ENCODE results near the gene OPCML.

OPCML gene

DNA sequence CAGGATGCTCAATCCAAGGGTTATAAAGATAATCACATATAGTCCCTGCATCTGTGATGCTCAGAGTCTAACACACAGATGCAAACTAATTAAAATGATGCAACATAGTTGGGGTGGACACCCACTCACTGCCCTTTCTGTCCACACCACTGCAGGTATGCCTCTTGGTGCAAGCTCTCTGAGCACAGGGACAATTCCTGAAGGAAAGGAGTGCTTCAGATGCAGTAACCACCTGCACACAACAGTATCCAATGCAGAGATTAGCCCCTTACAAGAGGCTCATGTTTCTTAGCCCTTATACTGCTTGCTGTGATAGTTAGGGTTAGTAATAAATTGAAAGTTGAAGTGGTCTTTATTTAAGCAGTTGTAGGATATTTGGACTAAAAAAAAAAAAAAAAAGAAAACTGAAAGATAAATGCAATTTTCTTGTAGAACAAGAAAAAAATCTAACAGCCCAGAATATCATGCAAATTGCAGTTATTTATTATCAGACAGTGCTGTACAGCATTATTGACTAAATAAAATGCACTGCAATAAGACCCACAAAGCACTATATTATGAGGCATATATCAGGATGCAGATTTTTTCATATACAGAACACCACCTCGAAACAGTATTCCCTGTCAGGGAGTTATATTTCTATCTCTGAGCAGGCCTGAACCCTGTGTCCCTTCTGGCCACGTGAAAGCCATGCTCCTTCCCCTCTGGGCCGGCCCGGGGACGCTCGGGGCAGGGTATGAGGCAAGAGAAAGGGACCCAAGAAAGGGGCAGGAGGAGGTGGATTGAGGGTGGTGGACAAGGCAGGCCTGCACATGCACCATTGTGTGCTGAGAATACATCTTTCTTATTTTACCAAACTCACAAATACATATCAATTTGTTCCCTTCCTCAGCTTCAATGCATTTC lies 260.2 kb downstream of the OPCML start:
- DNase-seq = no peak

DNA sequence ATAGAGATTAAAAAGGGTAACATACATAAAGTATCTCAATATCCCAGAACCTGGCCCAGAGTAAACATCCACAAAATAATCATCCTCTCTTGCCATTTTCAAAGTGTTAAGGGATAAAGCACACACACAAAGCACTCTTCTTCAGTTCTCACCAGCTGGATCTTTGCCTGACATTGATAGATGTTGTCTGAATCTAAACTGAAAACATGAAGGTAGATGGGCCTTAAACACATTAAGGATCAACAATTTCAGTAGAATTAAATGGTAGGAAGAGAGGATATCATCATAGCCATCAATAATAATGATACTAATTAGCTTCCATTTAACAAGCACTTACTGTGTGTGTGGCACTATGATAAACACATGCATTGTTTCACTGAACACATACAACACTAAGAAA lies 261.1 kb downstream of the OPCML start:
- DNase-seq = no peak

DNA sequence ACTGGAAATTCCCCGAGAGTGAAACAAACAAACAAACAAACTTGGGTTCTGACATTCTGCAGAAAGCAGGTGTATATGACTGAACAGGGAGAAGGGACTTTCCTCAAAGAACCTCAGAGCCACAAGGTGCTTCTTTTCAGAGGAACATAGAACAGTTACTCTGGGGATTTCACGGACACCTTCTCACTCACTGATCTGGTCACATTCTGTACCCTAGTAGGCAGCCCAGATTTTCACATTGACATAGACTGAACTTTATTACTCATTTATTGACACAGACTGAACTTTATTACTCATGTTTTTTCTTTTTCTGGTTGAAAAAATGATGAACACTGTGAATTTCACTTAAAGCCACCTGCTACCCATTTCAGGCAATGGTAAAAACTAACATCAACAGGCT lies 263.0 kb downstream of the OPCML start:
- DNase-seq = no peak

DNA sequence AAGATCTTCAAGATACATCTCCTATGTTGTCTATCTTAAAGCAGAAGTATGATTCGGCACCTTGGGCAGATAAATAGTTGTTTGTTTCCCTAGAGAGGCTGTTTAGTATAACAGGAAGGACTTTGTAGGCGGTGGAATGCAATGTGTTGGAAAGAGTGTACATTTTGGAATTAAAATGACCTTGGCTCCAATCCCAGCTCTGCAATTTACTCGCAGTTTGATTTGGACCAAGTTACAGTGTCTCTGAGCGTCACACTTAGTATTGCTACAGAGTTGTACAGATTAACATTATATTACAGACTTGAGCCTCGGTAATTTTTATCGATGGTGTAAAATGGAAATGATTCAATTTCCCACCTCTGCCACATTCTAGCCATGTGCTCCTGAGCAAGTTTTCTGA lies 265.3 kb downstream of the OPCML start:
- no peak for DNase-seq

DNA sequence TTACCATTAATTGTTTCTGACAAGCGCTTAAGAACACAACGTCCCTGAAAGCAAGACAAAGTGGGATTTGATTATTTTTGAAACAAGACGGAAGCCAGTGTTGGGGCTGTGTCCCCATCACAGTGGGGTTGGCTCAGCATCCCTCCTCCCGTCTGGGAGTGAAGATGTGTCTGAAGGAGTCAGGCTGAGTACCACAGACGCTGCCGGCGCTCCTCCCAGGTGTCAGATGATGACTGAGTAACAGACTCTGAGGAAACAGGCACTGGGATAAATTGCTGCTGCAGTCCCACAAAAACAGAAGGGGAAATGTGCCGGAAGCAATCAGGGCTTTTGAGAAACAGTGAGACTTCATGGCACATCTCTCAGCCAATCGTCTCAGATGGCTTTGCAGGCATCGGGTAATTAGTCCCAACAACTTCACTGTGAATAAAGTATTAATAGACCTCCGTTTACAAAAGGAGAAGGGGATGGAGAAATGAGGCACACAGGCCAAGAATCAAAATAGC lies 266.7 kb downstream of the OPCML start:
- DNase-seq = no peak

DNA sequence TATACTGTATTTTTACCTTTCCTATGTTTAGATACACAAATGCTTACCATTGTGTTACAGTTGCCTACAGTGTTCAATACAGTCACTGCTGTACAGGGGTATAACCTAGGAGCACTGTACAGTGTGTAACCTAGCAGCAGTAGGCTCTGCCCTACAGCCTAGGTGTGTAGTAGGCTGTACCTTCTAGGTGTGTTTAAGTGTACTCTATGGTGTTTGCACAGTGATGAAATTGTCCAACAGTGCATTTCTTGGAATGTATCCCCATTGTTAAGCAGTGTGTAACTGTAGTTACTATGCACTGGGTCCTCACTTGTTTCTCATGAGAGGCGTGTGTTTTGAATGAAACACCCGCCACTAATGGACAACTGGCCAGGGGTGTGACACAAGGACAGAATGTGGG lies 269.0 kb downstream of the OPCML start:
- DNase-seq = no peak

DNA sequence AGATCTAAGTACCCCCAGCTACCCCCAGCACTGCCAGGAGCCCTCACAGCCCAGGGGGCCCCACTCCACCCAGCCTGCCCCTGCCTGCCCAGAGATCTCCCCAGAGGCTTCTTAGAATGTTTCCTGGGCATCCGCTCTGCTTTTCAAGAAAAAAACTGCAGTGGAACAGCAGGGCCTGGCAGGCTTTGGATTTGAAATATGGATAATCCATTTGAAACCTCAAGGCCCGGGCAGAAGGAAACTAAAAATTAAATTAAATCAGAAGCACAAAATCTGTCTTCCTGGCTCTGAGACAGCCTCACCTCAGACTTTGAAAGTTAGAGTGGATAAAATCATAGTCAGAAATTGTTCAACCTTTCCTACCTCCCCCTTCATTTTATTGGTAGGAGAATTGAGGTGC lies 273.6 kb downstream of the OPCML start:
- no peak for DNase-seq

DNA sequence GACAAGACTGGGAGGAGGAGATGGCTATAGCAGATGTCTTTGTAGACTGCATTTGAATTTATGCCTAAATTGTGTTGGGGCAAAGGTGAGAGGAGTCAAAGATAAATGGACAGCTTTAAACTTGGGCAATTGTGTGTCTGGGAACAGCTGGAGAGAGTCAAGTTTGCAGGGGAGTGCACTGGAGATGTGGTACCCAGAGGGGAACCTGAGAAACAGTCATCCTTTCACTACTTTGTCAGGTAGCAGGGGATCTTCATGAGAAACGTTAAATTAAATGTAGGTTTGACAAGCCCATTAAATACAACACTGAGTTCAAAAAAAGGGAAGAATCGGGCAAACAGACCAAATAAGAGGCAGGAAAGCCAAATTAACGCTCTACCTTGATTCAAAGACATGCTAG lies 277.7 kb downstream of the OPCML start:
- no peak for DNase-seq

DNA sequence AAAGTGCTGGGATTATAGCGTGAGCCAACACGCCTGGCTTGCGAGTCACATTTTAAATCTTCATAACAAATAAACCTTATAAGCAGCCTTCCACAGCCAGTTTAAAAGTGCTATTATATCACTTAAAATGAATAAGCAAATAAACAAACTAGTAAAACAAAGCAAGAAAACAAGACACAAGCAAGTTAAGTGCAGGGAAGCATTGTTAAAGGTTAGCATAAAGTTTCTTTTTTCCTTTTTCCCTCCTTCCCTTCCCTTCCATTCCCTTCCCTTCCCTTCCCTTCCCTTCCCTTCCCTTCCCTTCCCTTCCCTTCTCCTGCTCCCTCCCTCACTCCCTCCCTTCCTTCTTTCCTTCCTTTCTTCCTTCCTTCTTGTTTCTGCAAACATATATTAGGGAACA lies 278.7 kb downstream of the OPCML start:
- DNase-seq = no peak

DNA sequence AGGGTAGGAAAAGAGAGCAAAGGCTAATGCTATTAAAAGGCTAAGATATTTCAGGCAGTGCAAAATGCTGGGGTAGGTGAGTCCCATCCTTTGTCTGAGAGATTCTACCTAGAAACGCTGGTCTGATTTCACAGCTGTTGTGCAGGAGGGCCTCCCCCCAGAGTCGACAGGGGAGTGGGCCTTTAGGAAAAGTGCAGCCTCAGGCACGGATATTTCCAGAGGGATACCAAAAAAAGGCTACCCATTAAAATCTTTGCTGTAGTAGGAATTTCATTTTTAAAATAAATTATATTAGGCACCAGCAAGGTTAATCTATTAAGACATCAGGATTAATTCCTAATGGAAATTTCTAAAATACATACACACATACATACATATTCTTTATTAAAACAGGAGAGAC lies 280.5 kb downstream of the OPCML start:
- no peak for DNase-seq

DNA sequence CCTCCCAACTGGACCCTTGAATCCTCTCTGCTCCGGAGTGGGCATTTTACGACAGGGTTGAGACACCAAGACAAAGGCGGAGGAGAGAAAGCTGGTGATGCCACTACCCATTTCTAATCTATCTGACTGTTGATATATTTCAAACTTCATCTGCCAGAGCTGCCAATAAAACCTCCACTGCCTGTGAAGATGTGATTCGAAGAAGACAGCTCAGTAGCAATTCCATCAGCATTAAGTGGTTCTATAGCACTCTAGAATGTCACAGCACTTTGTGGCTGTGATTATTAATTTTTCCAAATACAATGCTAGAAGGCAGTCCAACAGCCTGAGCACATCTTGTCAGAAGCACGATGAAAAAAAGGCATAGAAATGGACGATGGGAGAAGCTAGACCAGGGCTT lies 282.8 kb downstream of the OPCML start:
- DNase-seq = no peak

DNA sequence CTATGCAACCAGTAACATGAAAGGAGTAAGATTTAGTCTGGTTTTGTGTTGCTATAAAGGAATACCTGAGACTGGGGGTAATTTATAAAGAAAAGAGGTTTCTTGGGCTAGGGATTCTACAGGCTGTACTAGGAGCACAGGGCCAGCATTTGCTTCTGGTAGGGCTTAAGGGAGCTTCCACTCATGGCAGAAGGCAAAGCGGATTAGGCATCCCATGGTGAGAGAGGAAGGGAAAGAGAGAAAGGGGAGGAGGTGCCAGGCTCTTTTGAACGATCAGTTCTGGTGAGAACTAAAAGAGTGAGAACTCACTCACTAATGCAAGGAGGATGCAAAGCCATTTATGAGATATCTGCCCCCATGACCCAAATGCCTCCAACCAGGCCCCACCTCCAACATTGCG lies 283.2 kb downstream of the OPCML start:
- DNase-seq = no peak

DNA sequence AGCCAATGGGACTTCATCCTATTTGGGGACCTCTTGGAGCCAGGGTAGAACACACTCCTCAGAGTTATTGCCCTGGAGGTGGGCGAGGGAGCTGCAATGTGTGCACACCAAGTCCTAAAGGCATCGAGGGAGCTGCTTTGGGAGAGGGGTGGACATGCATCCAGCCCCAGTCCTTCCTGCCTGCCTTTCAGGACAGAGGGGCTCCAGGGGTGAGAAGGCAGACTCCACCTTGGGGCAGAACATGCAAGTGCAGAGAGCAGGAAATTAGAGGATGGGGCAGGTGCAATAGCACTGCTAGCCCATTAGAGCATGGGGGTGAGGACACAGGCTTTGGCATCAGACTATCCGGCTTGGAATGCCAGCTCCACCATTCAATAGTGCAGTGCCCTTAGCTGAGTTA lies 288.5 kb downstream of the OPCML start:
- DNase-seq = no peak

DNA sequence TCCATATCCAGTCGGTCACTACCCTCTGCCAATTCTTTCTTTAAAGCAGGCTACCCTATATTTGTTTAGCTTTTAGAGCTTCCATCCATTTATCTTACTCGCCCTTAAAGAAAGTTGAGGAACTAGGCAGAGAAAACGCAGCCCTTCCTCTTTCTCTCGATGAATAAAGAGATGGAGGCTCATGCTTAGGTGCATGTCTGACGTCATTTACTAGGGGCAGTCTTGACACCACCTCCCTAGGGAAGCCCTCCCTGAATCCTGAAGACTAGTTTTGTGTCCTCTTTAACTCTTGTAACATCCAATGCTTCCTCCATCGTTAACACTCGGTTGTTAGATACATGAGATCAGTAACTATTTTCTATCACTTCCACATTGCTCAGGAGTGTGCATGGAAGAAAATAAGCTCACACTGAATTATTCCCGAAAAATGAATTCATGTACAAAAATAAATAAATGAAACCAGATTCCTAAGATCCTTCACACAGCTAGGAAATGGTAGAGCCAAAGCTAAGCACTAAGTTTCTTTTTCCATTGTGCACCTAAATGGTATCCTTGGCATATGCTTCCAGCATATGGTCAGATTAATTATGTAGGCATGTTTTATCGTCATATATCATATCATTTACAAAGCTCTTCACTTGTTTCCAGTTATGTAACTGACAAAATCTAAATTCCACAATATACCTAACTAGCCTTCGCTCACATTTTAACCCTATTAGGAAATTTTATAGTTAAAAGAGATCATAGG lies 291.2 kb downstream of the OPCML start:
- DNase-seq = no peak

DNA sequence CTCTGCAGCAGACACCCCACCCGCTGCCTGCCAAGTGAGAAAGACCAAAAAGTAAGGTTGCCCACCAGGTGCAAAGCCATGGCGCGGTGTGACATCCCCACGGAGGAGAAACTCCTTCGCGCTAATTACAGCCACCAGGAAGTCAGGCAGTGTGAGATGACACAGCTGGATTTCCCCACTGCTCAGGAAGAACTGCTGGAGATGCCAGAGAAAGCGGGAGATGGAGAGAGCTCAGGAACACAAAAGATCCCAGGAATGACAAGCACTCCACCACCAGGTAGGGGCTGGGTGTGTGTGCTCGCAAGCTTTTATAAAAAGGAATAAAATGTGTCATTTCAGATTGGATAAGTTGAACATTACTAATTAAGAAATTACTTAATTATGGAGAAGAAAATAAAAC lies 292.7 kb downstream of the OPCML start:
- no peak for DNase-seq

DNA sequence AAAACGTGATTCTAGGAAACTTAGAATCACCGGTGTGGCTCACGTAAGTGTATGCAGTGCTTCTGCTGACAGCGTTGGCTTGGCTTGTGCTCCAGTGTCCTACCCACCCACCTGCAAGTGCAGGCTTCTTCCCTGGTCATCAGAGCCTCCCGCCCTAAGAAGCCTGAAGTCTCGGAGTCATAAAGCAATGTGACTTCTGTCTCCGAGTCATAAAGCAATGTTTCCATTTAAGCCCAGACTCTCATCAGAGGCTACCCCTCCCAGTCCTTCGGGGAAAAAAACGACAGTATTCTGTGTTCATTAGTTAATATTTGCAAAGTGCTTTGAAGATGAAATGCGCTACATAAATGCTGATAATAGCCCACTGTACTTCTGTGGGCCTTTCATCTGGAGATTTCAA lies 293.8 kb downstream of the OPCML start:
- no peak for DNase-seq

DNA sequence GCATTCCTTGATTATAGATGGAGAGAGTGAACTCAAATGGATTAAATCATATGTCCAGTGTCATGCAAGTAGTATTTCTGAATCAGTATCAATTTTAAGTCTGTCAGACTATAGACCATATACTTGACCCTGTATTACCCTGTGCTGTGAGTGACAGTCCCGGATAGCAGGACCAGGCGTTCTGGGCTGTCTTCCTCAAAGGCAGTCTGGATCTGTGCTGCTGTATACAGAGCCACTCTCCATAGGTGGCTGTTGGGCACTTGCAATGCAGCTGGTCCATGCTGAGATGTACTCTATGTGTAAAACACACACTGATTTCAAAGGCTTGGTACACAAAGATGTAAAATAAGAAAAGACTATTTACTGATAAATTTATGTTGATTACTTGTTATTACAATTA lies 294.3 kb downstream of the OPCML start:
- no peak for DNase-seq

DNA sequence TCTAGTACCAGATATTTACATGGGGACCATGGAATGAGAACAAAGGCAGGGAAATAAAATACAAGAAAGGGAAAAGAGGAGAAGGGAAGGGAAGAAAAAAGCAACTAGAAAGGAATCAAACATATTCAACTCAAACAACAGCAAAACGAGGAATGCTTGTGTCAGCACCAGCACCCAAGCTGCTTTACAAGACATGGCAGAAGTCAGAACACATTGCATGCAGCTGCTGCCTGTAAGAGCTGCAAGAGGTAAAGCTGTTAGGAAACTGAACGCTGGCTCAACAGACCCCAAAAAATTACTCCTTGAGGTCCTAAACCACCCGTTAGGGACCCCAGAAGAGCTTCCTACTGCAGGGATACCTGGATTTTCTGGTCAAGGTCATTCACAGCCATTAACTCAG lies 296.9 kb downstream of the OPCML start:
- no peak for DNase-seq

DNA sequence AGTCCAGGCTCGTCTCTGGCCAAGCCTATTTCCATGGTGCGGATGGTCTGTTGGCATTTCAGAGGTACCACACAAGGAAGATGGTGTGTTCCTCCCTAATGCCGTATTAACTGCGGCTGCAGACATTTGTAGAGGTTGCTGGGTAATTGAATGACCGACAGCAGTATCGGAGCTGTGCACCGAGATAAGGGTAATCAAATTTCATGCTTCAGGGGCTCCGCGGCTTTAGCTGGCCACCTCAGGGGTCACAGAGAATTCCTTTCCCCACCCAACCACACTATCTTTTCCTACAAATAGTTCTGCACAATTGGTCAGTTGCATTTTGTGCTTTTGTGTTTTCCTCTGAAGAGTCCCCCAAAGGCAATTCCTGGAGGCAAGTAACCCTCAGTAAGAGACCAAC lies 297.4 kb downstream of the OPCML start:
- no peak for DNase-seq

DNA sequence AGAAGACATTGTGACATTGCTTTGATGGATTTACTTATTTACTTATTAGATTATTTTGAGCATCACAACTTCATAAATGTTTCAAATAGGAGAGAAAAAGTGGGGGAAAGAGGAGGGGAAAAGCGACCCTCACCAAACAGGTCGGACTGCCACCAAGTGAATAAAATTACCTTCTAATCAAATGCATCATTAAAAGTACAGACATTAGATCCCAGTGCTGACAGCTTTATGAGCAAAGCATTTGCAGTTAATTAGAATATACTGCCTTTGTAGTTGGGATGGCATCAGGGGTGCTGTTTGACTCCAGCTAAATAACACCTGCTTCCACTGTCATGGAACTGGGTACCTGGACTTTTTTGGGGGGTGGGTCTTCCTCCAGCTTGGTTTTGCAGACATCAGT lies 299.6 kb downstream of the OPCML start:
- no peak for DNase-seq

DNA sequence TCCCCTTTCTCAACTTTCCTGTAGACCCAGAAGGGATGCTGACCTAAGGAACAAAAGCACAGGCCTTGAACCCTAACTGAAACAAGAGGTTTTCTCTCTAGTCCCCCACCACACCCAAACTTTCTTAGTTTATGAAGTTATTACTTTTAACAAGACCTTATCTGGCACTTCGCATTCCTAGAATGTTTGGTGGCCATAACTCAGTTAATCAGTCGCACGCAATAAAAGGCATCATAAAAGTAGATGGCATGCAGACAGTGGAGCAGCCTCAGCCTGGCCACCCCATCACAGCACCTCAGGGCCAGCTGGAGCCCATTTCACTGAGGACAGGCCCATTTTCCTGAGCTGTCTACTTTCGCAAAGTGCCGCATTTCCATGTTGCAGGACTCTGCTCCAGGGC lies 301.9 kb downstream of the OPCML start:
- DNase-seq = no peak

DNA sequence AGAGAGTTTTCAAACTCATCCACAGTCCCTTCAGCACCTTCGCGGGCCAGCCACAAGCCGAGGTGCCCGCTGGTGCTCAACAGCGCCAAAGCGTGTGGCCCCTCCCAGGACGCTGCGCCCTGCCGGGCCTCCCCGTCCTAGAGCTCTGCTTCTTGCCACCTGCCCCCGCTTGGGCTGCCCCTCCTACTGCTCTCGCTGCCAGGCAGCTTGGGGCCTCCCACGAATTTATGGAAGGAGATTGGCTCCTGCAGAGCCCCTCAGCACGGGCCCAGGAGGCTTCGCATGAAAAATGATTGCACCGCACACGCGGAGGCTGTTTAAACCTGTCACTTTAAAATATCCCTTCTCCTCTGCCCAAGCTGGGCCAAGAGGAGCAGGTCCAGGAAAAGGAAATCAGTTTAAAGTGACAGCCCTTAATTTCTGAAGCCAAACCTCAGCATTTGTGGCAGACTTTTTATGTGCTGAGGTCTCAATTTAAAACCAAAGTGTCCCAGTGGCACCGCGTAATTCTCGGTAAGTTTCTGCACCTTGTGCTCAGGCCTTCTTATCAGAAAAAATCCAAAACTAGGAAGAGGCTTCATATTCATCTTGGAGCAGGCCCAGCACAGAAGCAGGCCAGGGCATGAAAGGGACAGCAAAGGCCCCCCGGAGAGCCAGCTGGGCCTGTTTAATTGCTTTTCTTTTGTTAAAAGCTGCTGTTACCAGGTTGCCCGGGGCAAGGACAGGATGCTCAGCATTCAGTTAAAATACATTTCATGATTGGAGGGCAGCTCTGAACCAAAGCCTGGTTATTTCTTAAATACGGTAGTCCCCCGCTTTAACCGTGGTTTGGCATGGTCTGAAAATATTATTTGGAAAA lies 303.6 kb downstream of the OPCML start:
- DNase-seq = no peak

DNA sequence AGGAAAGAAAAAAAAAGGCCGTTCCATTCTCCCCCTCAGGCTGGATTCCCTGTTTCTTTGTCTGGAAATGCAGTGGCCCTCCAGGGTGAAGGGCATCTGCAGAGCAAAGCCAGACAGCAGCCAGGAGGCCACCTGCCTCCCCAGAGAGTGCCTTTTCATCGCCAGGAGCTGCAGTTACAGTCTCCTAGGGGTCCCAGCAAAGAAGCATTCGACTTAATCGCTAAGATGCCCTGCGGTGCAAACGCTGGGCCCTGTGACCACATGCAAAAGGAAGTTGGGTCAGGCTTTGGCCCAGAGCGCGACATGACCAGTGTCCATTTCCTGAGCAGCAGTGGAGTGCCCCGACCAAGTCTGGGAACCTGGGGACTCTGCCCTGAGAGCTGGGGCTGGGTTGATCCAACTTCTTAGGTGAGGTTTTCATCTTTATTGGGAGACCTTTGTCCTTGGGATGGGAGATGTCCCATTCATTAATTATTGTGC lies 304.6 kb downstream of the OPCML start:
- no peak for DNase-seq

Measured in inflammatory macrophage treated with lipopolysaccharide for 1 hour (primary cell).